Choroid plexus epithelial cell (primary cell): Measurements from ENCODE around the gene AGMO.

ENCODE experiments used
- DNase-seq: peaks from one replicate; pipeline ENCODE4 v3.0.0-alpha.2; 2010; ENCODE audit warnings: low read depth
- H3K4me3 ChIP-seq: 2 replicates; pipeline ENCODE4 v1.5.1; 2011; ENCODE audit warnings: low read depth, mild to moderate bottlenecking, control low read depth, low read length, moderate library complexity
- TF ChIP-seq, protein P1 (sequence below): conservative IDR thresholded peaks from 2 replicates; pipeline ENCODE4 v1.5.1; 2011; ENCODE audit warnings: low read depth, mild to moderate bottlenecking, control low read depth, inconsistent platforms, low read length, moderate library complexity

AGMO gene

DNA sequence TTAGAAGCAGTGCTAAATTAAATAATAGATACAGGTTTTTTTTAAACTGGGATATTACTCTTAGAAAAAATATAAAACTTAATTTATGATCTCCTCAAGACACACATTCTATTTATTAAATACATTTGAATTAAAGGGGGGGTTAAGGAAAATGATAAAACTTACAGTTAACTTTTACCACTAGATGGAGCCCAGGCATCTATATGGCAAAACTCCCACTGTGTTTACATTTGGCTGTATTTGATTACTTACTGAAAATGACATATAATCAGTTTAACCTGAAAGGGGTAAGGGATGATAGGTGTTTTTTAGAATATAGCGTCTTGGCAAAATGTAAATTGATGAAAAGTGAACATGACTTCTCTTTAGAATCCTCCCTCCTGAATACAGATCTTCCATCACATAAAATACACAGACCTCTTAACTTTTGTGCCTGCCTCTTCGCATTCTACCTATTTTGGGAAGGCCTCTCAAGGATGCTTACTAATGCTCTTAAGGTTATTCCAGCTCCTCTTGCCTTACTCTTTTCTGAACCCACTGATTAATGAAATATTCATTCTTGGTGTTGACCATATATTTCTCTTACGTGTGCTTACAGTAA is 235.7 kb downstream of the AGMO start:
- no peak overlapping the region for H3K4me3 ChIP-seq
- TF ChIP-seq, protein P1, sequence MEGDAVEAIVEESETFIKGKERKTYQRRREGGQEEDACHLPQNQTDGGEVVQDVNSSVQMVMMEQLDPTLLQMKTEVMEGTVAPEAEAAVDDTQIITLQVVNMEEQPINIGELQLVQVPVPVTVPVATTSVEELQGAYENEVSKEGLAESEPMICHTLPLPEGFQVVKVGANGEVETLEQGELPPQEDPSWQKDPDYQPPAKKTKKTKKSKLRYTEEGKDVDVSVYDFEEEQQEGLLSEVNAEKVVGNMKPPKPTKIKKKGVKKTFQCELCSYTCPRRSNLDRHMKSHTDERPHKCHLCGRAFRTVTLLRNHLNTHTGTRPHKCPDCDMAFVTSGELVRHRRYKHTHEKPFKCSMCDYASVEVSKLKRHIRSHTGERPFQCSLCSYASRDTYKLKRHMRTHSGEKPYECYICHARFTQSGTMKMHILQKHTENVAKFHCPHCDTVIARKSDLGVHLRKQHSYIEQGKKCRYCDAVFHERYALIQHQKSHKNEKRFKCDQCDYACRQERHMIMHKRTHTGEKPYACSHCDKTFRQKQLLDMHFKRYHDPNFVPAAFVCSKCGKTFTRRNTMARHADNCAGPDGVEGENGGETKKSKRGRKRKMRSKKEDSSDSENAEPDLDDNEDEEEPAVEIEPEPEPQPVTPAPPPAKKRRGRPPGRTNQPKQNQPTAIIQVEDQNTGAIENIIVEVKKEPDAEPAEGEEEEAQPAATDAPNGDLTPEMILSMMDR = peak; percentile 72
- DNase-seq = peak; percentile 74

DNA sequence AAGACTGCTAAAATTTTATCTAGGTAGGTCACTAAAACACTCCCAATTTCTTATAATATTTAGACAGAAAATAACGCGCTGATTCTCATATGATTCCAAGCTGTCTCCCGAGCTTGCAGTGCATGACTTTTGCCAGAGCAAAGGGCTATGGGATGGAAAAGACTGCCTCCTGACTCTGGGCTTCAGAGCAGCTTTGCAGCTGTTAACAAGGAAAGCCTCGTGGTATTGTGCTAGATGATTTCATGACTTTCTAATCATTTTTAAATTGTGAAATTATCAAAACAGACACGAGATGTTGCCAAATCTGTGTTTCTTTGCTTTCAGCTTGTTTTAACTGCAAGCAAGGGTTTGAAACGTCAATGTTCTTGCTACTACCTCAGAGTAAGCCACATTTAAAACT is 238.3 kb downstream of the AGMO start:
- TF ChIP-seq, protein P1 = no peak
- no peak for DNase-seq

DNA sequence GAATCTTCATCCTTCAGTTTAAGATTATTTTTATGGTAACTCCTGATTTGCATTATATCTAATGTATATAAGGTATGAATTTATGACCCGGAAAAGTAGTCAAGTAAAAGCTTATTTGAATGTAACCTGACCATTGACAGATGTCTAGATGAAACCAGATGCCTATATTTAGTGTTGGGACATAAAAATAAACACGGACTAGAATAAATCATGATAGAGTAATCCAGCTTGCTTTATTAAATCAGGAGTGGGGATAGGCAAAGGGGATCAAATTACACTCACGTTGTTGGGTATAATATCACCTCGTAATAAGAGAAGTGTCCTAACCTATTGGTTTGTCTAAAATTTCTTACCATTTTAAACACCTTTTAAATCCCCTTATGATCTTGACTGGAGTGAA is 244.6 kb downstream of the AGMO start:
- TF ChIP-seq, protein P1 = no peak
- no peak for DNase-seq
- H3K4me3 ChIP-seq = no peak overlapping the region

More for the DNA sequence above, 238.3 kb downstream of the AGMO start:
- no peak overlapping the region for H3K4me3 ChIP-seq

DNA sequence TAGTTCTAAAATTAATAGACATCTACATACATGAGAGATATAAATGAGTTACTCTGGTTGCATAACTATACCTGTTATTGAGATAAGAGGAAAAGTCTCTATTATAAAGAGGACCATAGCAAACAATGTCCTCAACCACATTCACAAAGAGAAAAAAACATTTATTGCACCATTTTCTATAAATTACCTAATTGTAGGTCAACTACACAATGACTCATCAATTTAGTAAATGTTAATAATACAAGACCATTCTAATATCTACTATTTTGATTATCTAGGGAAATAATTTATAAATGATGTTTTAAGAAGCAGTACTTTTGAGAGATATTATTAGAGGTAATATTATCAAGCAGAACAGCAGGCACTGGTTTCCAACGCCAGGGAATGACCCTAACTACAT is 246.1 kb downstream of the AGMO start:
- H3K4me3 ChIP-seq = no peak overlapping the region
- TF ChIP-seq, protein P1 = no peak
- DNase-seq = no peak

DNA sequence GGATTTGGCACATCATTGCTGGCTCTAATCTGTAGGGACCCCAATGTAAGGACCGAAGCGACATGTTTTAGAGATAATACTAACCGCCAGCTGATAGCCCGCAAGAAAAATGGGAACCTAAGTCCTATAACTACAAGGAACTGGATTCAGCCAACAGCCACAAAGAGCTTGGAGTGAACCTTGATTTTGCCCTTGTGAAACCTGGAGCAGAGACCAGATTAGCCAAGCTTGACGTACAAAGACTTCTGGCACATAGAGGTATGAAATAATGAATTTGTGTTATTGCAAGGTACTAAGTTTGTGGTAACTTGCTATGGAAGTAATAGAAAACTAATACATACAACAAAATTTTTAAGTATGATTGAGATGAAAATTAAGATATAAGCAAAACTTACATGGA is 246.9 kb downstream of the AGMO start:
- H3K4me3 ChIP-seq = no peak overlapping the region
- DNase-seq = no peak
- TF ChIP-seq, protein P1 = no peak

DNA sequence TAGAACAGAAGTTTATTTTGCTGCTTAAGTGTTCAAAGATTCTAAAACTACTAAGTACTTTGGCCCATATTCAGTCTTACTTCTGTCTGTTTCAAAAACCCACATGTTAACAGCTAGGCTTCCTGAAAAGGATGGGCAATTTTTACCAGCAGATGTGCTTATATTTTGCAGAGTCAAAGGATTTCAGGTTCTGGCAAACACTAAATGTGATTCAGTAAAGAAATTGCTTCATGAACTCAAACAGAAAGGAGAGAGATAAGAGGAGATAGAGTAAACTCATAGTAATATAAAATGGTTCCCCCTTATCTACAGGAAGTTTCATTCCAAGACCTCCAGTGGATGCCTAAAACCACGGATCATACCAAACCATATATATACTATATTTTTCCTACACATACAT is 248.5 kb downstream of the AGMO start:
- TF ChIP-seq, protein P1 = no peak
- H3K4me3 ChIP-seq = no peak overlapping the region
- peak; percentile 51 for DNase-seq

DNA sequence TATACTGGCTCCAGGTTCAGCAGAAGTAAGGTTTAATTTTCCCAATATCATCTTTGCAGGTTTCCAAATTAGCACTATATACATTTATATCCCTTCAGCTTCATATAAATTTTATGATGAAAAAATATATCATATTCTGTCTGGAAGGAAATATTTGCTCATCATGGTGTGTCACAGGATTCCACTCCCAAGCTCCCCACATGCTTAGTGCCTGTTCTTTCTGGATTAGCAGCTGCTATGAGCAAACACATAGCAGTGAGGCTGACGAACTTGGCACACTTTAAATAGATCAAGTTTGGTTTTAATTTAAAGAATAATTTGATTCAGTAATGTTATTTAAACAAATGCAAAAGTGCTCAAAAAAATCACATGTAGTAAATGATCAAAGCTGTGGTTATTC is 251.9 kb downstream of the AGMO start:
- TF ChIP-seq, protein P1 = no peak
- DNase-seq = peak; percentile 59
- H3K4me3 ChIP-seq = no peak overlapping the region
